ENCODE results near the gene PDZD4. TPM values are rescaled to one million over a fixed set of nuclear protein-coding genes. Genes with fewer than 3 reads are reported as not detected.
A peak's percentile ranks its signal among the peaks of the same experiment; 100 is the strongest.

PDZD4 gene
- total and polyA plus RNA-seq, 2 experiments from 2014 or later: 30.5 to 230 TPM

GRCh38 chrX:153794897-153795816 lies 35.2 kb downstream of the PDZD4 start:
- H3K27ac Mint-ChIP-seq: peak overlapping the region; percentile 11; the same call in 1 of the 2 replicates
- H3K79me2 ChIP-seq (replicated peaks; ENCODE audit: insufficient read depth): peaks cover 36% of the 10 kb centered on the region
- no peaks in the 10 kb centered on the region for H3K27me3 ChIP-seq (ENCODE audit: insufficient read depth)
- H3K4me3 Mint-ChIP-seq: peak overlapping the region; percentile 92
- H4K20me1 ChIP-seq (replicated peaks; ENCODE audit: insufficient read depth): 0 out of 2 replicates have a peak, but pooled peaks cover 3% of the 10 kb centered on the region
- no peaks in the 10 kb centered on the region for H3K9me3 Mint-ChIP-seq
- DNase-seq (ENCODE audit: low spot score): no peak
- no peaks in the 10 kb centered on the region for H3F3A ChIP-seq (replicated peaks; ENCODE audit: low read depth)
- no peaks in the 10 kb centered on the region for H3K9me2 ChIP-seq (ENCODE audit: insufficient read depth)
- H3K36me3 Mint-ChIP-seq (ENCODE audit: low read depth): peaks cover 25% of the 10 kb centered on the region
- H3K27me3 Mint-ChIP-seq (ENCODE audit: insufficient read depth, low read depth, poor library complexity): peaks cover 8% of the 10 kb centered on the region
- H3K4me3 ChIP-seq: peak overlapping the region; percentile 77
- H3K4me2 ChIP-seq: peak overlapping the region; percentile 84
- H3K4me1 ChIP-seq (ENCODE audit: insufficient read depth): no peaks in the 10 kb centered on the region
- ATAC-seq: peak; percentile 6
- H3K4me1 Mint-ChIP-seq: peaks cover 17% of the 10 kb centered on the region
- H3K36me3 ChIP-seq (ENCODE audit: insufficient read depth): no peaks in the 10 kb centered on the region
- no peak overlapping the region for H3K27ac ChIP-seq (ENCODE audit: low read depth)
- TF ChIP-seq ZNF462 (CRISPR knock-in tag; IDR thresholded peaks at IDR 0.05): no peak
- TF ChIP-seq ZNF331 (CRISPR knock-in tag; IDR thresholded peaks at IDR 0.05; ENCODE audit: low read depth): no peak
- no peak for TF ChIP-seq EZH2phosphoT487 (IDR thresholded peaks at IDR 0.05; ENCODE audit: unreplicated experiment)
- TF ChIP-seq JUNB (IDR thresholded peaks at IDR 0.05; ENCODE audit: unreplicated experiment): no peak
- no peak for TF ChIP-seq EZH2 (IDR thresholded peaks at IDR 0.05; ENCODE audit: low read depth, unreplicated experiment)
- no peak for TF ChIP-seq ZNF114 (CRISPR knock-in tag; IDR thresholded peaks at IDR 0.05)
- TF ChIP-seq NANOG (IDR thresholded peaks at IDR 0.05; ENCODE audit: borderline replicate concordance): no peak
- no peak for TF ChIP-seq CREB1 (CRISPR knock-in tag; IDR thresholded peaks at IDR 0.05; ENCODE audit: low read depth)
- TF ChIP-seq REST (IDR thresholded peaks at IDR 0.05; ENCODE audit: unreplicated experiment): no peak
- TF ChIP-seq CTCF (conservative IDR thresholded peaks at IDR 0.05; ENCODE audit: low read depth in 2 of 2): no peak
- no peak for TF ChIP-seq ETS1 (IDR thresholded peaks at IDR 0.05)
- no peak for TF ChIP-seq POLR2AphosphoS5 (IDR thresholded peaks at IDR 0.05; ENCODE audit: low read depth)
- no peak for TF ChIP-seq STAT1 (IDR thresholded peaks at IDR 0.05; ENCODE audit: unreplicated experiment)
- no peak overlapping the region for H2AFZ ChIP-seq

Measured in GM23338 (cell line).